NCI-H187 treated with DMSO at 0.1 percent for 48 hours (cell line): Measurements from ENCODE around the gene COLGALT1.
"Not testable (repeated sequence)": the region's sequence is repeated elsewhere in the genome, so short reads cannot be mapped to it uniquely, and the experiment has no call there.

Source experiments
- DNase-seq: peaks from one replicate; lab custom pipeline; 2025; lab: John Stamatoyannopoulos, UW

COLGALT1 gene

DNA sequence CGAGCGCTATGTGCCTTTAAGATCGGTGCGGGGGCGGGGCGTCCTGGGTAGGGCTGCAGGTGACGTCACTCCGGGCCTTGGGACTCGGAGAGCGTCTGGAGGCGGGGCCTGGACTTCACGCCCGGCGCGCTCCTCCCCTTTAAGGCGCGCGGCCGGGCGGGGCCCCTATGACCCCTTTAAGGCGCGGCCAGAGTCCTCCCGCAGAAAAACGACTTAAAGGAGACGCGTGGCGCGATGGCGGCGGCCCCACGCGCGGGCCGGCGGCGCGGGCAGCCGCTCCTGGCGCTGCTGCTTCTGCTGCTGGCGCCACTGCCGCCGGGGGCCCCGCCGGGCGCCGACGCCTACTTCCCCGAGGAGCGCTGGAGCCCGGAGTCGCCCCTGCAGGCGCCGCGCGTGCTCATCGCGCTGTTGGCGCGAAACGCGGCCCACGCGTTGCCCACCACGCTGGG is at the start of gene COLGALT1:
Gene COLGALT1, plus strand, starts transcription at position 170 of the 449 bp plus-strand sequence. Its CDS starts 65 bp downstream, at position 235.
- peak; percentile 59 for DNase-seq

DNA sequence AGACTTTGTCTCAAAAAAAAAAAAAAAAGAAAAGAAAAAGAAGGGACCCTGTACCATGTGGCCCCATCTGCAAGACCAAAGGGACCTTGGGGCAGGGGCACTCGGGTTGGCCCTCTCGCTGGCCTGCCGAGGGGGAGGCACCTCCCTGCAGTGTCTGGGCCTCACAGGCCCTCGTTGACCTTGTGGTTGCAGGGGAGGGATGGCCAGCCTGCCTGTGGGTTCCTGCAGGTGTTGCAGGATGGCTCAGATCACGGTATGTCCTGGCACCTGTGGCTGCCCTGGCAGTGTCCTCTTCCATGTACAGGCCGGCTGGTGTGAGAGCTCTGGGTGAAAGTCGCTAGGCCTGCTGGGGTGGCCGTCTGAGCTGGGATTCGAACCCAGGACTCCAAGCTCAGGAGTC is 48.7 kb upstream of the COLGALT1 start:
- DNase-seq = no peak

DNA sequence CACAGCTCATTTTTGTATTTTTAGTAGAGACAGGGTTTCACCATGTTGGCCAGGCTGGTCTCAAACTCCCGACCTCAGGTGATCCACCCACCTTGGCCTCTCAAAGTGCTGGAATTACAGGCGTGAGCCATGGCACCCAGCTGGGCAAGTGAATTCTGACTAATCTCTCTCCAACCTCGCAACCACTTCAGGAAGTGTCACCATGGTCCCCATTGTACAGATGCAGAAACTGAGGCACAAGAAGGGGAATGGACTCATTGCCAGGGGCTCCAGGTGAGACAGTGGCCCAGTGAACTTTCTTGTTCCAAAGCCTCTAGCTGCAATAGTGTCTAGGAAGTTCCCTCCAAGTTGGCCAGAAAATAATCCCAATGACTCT is 46.9 kb upstream of the COLGALT1 start:
- DNase-seq = not testable (repeated sequence)

DNA sequence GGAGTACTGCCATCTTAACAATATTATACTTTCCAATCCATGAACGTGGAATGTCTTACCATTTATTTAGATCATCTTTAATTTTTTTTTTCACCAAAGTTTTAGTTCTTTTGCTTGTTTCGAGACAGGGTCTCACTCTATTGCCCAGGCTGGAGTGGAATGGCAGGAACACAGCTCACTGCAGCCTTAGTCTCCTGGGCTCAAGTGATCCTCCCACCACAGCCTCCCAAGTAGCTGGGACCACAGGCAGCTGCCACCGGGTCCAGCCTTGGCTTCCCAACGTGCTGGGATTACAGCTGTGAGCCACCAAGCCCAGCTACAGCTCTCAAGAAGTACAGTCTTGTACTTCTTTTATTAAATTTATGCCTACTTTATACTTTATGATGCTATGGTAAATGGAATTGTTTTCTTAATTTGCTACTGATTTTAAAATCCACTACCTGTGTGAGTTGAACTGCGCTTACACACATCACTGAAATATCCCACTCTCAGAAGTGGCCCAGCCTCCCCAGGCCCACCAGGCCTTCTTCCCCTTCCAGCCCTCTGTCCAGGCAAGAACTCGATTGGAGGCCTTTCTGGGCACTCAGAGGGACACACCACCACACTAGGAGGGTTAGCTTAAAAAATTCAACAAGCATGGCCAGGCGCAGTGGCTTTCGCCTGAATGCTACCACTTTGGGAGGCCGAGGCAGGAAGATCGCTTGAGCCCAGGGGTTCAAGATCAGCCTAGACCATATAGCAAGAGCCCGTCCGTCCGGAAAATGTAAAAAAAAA is 45.0 kb upstream of the COLGALT1 start:
- no peak for DNase-seq

DNA sequence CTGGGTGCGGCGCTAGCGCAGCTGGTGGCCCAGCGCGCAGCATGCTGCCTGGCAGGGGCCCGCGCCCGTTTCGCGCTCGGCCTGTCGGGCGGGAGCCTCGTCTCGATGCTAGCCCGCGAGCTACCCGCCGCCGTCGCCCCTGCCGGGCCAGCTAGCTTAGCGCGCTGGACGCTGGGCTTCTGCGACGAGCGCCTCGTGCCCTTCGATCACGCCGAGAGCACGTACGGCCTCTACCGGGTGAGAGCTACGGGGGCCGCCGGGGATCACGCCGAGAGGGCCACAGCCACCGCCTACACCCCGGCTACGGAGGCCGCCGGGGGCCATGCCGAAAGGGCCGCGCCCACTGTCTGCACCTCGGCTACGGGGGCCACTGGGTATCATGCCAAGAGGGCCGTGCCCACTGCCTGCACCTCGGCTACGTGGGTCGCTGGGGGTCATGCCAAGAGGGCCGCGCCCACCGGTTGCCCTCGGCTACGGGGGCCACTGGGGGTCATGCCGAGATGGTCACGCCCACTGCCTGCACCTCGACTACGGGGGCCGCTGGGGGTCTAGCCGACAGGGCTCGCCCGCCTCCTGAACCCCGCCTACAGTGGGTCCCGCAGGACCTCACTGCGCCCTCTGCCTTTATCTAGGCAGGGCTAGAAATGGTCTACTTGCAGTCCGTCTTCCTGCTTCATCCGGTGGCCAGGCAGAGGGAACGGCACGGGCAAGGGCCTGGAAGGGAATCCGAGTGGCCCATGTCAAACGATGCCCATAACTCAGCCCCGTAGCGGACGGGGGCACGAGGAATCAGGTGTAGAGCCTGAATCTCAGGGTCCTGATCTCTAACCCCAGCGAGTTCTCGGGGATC is 43.5 kb upstream of the COLGALT1 start:
- no peak for DNase-seq

DNA sequence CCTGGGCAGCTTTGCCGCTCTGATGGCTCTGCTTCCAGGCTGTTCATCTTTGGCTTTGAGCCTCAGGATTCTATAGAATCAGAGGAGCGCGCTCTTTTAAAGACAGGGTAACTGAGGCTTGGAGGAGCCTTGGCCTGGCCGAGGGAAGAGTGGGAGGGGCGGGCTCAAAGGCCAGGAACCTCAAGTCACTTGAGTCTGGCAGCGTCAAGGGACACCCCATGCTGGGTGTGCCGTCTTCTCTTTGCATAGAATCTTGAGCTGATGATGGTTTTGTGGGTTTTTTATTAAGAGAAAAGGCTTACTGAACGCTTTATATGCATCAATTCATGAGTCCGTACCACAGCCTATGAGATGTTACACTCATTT is 42.9 kb upstream of the COLGALT1 start:
- no peak for DNase-seq

DNA sequence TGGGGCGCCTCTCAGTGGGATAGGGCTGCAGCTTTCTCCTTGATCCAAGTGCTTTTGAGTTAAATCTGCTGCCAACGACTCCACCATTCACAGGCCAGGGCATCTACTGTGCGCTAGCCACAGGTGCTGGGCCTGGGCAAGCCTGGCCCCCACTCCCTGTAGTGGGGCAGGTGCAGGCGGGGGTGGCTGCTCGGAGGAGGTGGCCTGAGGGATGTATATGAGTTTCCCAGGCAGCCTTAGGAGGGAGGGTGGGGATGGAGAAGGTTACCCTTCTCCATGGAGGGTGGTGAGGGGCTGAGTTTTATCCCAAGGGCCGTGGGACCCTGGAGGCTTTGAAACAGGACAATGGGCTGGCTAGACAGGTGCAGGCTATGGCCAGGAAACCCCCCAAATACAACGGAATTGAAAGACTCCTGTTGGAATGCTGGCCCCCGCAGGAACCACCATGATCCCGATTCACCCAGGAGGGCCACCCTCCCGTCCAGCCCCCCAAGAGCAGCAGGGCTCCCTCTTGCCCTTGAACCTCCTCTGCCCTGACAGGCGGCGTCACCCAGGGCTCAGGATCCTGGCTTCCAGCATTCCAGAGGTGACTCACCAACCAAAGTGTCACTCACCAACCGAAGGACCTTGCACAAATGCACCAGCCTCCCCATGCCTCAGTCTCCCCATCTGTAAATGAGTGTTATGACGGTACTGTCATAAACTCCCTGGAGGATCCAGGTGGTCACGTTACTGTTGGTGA is 39.9 kb upstream of the COLGALT1 start:
- DNase-seq = no peak

DNA sequence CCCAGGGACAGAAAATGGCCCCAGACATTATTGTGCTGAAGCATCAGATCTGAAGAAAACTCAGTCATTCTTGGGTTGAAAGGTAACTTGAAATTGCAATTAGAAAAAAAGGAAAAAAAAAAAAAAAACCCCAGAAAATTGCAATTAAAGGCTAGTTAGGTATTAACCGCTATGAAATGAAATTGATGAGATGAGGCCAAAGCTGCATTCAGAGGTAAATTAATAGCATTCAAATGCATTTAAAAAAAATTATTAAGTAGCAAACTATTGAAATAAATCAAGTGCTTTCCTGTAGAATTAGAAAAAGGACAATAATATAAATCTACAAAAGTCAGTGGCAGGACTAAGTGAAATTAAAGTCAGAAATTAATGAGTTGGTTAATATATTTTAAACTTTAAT is 37.6 kb upstream of the COLGALT1 start:
- DNase-seq = no peak

DNA sequence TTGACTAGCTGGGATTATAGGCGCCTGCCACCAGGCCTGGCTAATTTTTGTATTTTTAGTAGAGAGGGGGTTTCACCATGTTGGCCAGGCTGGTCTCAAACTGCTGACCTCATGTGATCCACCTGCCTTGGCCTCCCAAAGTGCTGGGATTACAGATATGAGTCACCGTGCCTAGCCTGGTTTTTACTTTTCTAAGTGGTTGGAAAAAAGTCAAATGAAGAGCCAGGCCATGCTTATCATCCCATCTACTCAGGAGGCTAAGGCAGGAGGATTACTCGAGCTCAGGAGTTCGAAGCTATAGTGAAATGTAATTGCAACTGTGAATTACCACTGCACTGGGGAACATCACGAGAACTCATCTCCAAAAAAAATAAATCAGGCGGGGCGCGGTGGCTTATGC is 36.8 kb upstream of the COLGALT1 start:
- not testable (repeated sequence) for DNase-seq

DNA sequence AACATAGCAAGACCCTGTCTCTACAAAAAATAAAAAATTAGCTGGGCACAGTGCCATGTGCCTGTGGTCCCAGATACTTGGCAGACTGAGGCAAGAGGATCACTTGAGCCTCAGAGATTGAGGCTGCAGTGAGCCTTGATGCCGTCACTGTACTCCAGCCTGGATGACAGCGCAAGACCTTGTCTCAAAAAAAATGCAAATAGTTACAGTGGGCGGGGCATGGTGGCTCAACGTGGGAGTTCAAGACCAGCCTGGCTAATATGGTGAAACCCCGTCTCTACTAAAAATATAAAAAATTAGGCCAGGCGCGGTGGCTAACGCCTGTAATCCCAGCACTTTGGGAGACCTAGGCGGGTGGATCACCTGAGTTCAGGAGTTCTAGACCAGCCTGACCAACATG is 35.5 kb upstream of the COLGALT1 start:
- DNase-seq = no peak

DNA sequence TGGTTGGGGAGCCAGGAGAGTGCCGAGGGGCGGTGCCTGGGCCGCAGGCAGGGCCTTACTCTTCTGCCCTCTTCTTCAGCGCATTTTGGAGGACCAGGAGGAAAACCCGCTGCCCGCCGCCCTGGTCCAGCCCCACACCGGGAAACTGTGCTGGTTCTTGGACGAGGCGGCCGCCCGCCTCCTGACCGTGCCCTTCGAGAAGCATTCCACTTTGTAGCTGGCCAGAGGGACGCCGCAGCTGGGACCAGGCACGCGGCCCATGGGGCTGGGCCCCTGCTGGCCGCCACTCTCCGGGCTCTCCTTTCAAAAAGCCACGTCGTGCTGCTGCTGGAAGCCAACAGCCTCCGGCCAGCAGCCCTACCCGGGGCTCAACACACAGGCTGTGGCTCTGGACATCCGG is 34.6 kb upstream of the COLGALT1 start:
- DNase-seq = no peak

DNA sequence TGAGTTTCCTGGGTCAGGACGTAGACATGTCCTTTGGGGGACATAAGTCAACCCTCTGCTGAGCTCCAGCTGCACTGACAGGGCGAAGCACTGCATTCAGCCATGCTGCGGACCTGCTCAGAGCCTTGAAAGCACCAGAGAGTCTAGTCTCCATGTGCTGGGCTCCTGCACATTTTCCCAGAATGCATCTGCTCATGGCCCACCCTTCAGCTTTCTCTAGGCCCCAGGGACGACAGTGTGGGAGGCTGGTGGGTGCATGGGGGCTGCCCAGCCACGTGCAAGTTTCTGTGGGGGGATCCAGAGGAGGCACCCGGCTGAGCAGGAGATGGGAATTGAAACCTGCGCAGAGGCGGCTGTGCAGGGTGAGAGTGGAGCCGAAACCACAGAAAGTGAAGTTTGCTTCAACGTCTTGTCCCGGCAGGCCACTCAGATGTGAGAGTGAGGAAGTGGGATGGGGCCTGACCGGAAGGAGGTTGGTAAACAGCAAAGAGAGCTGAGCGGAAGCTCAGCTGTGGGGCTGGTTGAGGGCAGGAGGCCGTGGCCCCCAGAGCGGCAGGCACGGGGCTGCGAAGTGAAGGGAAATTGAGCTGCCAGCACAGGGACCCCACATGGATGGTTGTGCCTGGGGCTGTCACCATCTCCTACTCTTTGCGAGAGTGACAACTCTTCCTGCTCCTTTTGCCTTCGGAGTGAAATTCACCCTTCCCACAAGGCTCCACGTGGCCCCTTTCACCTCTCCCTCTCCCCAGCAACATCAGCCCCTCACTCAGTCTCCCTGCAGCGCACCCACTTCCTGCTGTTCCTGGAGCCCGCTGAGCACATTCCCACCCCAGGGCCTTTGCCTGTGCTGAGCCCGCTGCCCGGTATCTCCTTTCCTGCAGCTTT is 32.2 kb upstream of the COLGALT1 start:
- no peak for DNase-seq

DNA sequence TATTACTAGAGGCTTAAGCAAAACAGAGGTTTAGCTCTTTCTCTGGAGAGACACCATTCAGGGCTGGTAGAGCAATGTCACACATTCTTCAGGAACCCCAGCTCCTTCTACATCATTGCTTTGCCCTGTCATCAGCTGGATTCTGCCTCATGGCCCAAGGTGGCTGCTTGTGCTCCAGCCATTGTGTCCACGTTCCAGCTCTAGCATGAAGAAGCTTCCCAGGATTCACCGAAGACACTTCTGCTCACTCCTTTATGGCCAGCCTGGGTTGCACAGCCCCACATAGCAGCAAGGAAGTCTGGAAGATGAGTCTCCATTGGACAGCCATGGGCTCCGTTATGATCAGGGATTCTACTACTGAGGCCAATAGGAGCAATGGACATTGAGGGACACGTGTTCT is 30.8 kb upstream of the COLGALT1 start:
- no peak for DNase-seq

DNA sequence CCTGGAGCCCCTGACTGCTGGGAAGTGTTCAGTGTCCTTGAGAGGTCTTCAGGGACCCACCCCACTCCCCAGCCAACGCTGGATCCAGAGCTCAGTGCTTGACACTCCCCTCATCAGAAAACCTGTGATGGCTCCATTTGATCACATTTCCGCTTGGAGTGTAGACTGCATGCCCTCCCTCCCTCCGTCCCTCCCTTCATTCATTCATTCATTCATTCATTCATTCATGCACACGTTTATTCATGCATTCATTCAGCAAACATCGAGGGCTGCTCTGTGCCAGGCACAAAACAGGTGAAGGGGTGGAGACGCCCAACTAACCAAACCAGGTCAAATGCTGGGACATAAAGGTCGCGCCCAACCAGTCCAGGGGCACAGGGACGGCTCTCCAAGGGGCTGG is 30.3 kb upstream of the COLGALT1 start:
- no peak for DNase-seq

DNA sequence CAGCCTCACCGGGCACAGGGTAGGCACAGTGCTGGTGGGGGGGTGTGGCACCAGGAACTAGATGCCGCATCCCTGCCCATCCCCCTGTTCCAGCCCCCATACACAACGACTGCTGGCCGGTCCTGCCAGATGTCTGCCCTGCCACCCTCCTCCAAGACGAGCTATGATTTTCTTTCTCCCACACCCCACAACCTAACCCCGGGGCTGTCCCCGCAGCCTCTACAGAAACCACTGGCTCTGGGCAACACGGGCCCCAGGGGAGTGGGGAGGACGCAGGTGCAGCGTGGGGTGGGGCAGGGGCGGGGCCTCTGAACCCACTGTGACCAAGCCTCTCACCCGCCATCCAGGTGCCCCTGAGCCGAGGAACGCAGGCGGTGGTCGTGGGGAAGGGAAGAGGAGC is 28.5 kb upstream of the COLGALT1 start:
- no peak for DNase-seq

DNA sequence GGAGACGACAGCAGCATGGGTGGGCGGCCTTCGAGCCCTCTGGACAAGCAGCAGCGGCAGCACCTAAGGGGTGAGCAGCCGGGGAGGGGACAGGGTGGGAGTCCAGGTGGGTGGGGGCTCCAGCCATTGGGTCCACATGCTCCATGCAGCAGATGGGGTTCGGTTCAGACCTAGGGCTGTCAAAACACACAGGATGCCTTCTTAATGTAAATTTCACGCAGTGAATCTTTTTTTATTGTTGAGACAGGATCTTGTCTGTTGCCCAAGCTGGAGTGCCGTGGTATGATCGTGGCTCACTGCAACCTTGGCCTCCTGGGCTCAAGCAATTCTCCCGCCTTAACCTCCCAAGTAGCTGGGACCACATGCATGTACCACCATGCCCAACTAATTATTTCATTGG is 28.1 kb upstream of the COLGALT1 start:
- no peak for DNase-seq

DNA sequence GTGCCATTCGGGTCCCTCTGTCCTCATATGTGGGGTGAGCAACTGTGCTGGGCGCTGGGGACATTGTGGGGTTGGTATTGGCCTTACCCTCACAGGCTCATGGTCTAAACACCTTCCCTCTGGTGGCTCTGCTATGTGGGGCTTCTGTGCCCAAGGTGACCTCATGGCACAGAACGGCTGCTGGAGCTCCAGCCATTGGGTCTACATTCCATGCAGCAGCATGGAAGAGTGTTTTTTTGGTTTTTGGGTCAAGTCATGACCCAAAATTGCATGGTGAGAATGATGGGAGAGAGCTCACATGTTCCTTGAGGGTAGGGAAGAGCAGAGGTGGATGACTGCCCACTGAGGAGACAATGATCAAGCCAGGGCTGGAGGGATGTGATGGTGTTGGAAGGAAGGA is 26.8 kb upstream of the COLGALT1 start:
- DNase-seq = no peak

DNA sequence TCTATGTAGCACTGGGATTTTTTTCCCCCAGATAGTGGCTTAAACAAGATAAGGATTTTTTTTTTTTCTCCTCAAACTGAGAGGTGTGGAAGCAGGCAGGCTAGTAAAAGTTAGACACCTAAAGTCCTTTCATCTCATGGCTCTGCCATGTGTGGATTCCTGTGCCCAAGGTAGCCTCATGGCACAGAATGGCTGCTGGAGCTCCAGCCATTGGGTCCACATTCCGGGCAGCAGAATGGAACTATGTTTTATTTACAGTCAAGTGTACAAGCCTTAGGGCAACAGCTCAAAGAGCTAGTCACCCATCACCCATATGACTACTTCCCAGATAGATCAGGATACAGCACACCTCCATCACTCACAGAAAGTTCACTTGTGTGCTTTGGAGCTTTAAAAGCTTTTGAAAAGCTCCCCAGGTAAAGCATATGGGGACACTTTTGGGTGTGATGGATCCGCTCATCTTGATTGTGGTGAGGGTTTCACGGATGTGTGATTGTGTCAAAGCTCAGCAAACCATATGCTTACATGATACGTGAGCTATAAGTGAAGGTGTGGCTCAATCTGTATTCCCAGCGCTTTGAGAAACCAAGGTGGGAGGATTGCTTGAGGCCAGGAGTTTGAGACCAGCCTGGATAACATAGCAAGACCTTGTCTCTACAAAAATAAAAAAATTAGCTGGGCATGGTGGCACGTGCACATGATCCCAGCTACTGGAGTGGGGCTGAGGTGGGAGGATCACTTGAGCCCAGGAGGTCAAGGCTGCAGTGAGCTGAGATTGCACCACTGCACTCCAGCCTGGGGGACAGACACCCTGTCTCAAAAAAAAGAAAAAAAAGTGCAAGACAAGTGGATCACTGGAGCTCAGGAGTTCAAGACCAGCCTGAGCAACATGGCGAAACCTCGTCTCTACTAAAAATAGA is 25.9 kb upstream of the COLGALT1 start:
- no peak for DNase-seq

DNA sequence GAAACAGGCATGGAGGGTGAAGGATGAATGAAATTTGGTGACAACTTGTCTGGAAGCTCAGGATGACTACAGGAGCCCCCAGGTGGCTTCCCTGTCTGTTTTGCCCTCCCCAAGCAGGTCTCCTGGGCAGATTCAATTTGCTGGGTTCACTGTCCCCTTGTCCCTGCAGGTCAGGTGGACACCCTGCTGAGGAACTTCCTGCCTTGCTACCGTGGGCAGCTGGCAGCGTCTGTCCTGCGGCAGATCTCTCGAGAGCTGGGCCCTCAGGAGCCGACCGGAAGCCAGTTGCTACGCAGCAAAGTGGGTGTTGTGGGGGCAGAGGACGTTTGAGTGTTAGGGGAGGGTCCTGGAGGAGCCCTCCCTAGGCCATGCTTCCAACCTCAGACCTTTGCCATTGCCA is 24.9 kb upstream of the COLGALT1 start:
- DNase-seq = no peak

DNA sequence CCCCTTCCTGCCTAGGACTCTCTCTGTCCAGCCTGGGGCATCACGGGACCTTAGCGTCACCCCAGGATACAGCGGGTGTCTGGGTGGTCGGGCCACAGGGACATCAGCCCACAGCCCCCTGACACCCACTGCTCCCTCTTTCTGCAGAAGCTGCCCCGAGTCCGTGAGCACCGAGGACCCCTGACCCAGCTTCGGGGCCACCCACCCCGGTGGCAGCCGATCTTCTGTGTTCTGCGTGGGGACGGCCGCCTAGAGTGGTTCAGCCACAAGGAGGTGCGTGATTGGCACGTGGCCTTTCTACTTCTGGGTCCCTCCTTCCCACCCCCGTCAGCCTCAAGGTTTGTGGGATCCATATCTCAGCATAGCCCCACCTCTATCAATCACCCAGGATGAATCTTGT is 23.3 kb upstream of the COLGALT1 start:
- no peak for DNase-seq

DNA sequence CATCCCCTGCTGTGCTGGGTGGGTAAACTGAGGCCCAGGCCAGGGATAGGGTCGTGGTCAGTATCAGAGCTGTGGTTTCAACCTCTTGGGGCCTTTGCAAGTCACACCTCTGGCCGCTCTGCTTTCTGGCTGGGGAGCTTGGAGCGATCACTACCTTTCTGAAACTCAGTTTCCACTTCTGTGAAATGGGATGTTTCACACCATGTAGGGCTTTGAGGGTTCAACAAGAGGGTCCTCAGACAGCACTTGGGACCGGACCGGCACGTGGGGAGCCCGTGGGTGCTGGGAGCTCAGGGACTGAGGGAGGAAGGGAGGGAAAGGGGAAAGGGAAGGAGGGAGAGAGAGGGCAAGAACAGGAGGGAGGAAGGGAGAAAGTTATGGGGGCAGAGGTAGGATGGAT is 22.9 kb upstream of the COLGALT1 start:
- no peak for DNase-seq
